ENCODE results near the gene PDXDC1.
"Not testable (repeated sequence)": the region's sequence is repeated elsewhere in the genome, so short reads cannot be mapped to it uniquely, and the experiment has no call there.

Gene PDXDC1

GRCh38 chr16:15168953-15169652 lies 194.3 kb downstream of the PDXDC1 start:
- DNase-seq: not testable (repeated sequence)

- DNase-seq: not testable (repeated sequence)
Measured at GRCh38 chr16:15179909-15180308, 205.1 kb downstream of the PDXDC1 start.

GRCh38 chr16:15180946-15181345 lies 206.1 kb downstream of the PDXDC1 start:
- not testable (repeated sequence) for DNase-seq

- not testable (repeated sequence) for DNase-seq
Measured at GRCh38 chr16:15184000-15184399, 209.2 kb downstream of the PDXDC1 start.
